Measurements from ENCODE around the gene HSD11B2. TPM values are rescaled to one million over a fixed set of nuclear protein-coding genes. Genes with fewer than 3 reads are reported as not detected.
A peak's percentile ranks its signal among the peaks of the same experiment; 100 is the strongest.

Gene HSD11B2
- total and polyA plus RNA-seq, 4 experiments from 2014 or later: 0.29 TPM; not detected in 3

- H3K27me3 ChIP-seq (ENCODE audit: insufficient read depth, low read length): peaks cover 14% of the 10 kb centered on the region
- no peaks in the 10 kb centered on the region for H3K36me3 Mint-ChIP-seq
- CTCF ChIA-PET (ENCODE audit: partially characterized antibody): interaction anchor here (1.0 to 1.7 kb wide), 3 partner anchors 10 to 422 kb away, joined by 3 to 6 read pairs (median 3); no protein-coding TSS in a partner anchor
Observed at GRCh38 chr16:67397812-67398545, 32.9 kb upstream of the HSD11B2 start.

GRCh38 chr16:67398546-67399217 is 32.2 kb upstream of the HSD11B2 start:
- H3K4me3 Mint-ChIP-seq: peak overlapping the region in 1 of 8 donors; percentile 49
- no peaks in the 10 kb centered on the region for H3K9me3 ChIP-seq (ENCODE audit: control insufficient read depth in 1 of 2, low read length in 2 of 2)
- peaks cover 11 to 26% of the 10 kb centered on the region in 2 donors for H3K27me3 Mint-ChIP-seq
- H3K36me3 Mint-ChIP-seq: no peaks in the 10 kb centered on the region
- H3K4me1 Mint-ChIP-seq: peaks cover 0 to 7% (median 5%) of the 10 kb centered on the region in 4 donors
- H3K4me1 ChIP-seq (ENCODE audit: insufficient read depth, low read length): peaks cover 12% of the 10 kb centered on the region
- intact Hi-C loops (cut with micrococcal nuclease): loop anchor here (5.0 kb wide), 1 partner anchor 121 kb away; the partner anchor contains the start of gene PLEKHG4
- H3K27ac ChIP-seq (ENCODE audit: low read depth, low read length): no peak overlapping the region
- ChIA-PET POLR2A (ENCODE audit: partially characterized antibody) (interaction anchor here (0.5 kb wide), 1 partner anchor 45 kb away, joined by 3 read pairs; no protein-coding TSS in a partner anchor), CTCF (ENCODE audit: partially characterized antibody) (interaction anchor here (1.0 to 1.7 kb wide), 3 partner anchors 9 to 423 kb away, joined by 3 to 6 read pairs (median 3); no protein-coding TSS in a partner anchor)
- peaks cover 12% of the 10 kb centered on the region for H3K27me3 ChIP-seq (ENCODE audit: insufficient read depth, low read length)
- no peaks in the 10 kb centered on the region for H3K36me3 ChIP-seq (ENCODE audit: insufficient read depth, low read length)
- no peak overlapping the region for H3K4me3 ChIP-seq (ENCODE audit: low read length in 2 of 2)
- no peak for DNase-seq
- no peak overlapping the region for H3K27ac Mint-ChIP-seq
- H3K9me3 Mint-ChIP-seq: peaks cover 0 to 1% (median 0%) of the 10 kb centered on the region in 8 donors

More at GRCh38 chr16:67397812-67398545, 32.9 kb upstream of the HSD11B2 start:
- intact Hi-C loops (cut with micrococcal nuclease): loop anchor here (5.0 kb wide), 1 partner anchor 121 kb away; the partner anchor contains the start of gene PLEKHG4
- no peak for DNase-seq
- Mint-ChIP-seq H3K4me1 (peaks cover 0 to 9% (median 5%) of the 10 kb centered on the region in 4 donors), H3K9me3 (peaks cover 0 to 1% (median 0%) of the 10 kb centered on the region in 8 donors), H3K27me3 (peaks cover 10 to 24% of the 10 kb centered on the region in 2 donors), H3K4me3 (peak overlapping the region in 1 of 8 donors; percentile 49), H3K27ac (no peak overlapping the region)
- Histone ChIP-seq H3K36me3 (ENCODE audit: insufficient read depth, low read length) (no peaks in the 10 kb centered on the region), H3K4me3 (ENCODE audit: low read length in 2 of 2) (no peak overlapping the region), H3K9me3 (ENCODE audit: control insufficient read depth in 1 of 2, low read length in 2 of 2) (no peaks in the 10 kb centered on the region), H3K4me1 (ENCODE audit: insufficient read depth, low read length) (peaks cover 15% of the 10 kb centered on the region), H3K27ac (ENCODE audit: low read depth, low read length) (no peak overlapping the region)
- POLR2A ChIA-PET (ENCODE audit: partially characterized antibody): interaction anchor here (0.5 kb wide), 1 partner anchor 46 kb away, joined by 3 read pairs; no protein-coding TSS in a partner anchor

GRCh38 chr16:67399218-67399733 is 31.6 kb upstream of the HSD11B2 start:
- peak overlapping the region in 1 of 7 donors; percentile 9 for H3K27ac Mint-ChIP-seq
- intact Hi-C loops (cut with micrococcal nuclease): loop anchor here (5.0 kb wide), 1 partner anchor 122 kb away; the partner anchor contains the start of gene PLEKHG4
- CTCF ChIA-PET (ENCODE audit: partially characterized antibody): interaction anchor here (0.6 to 1.7 kb wide), 6 partner anchors 8 to 423 kb away, joined by 3 to 6 read pairs (median 3); no protein-coding TSS in a partner anchor
- Histone ChIP-seq H3K36me3 (ENCODE audit: insufficient read depth, low read length) (no peaks in the 10 kb centered on the region), H3K27me3 (ENCODE audit: insufficient read depth, low read length) (peaks cover 7% of the 10 kb centered on the region), H3K27ac (ENCODE audit: low read depth, low read length) (no peak overlapping the region), H3K9me3 (ENCODE audit: control insufficient read depth in 1 of 2, low read length in 2 of 2) (no peaks in the 10 kb centered on the region), H3K4me1 (ENCODE audit: insufficient read depth, low read length) (peaks cover 6% of the 10 kb centered on the region), H3K4me3 (ENCODE audit: low read length in 2 of 2) (no peak overlapping the region)
- H3K27me3 Mint-ChIP-seq: peaks cover 8 to 23% of the 10 kb centered on the region in 2 donors
- no peak overlapping the region for H3K4me3 Mint-ChIP-seq
- no peaks in the 10 kb centered on the region for H3K36me3 Mint-ChIP-seq
- POLR2A ChIA-PET (ENCODE audit: partially characterized antibody): no interaction called here
- H3K9me3 Mint-ChIP-seq: peaks cover 0 to 1% (median 0%) of the 10 kb centered on the region in 8 donors
- DNase-seq: peak in 2 of 5 donors; percentile 40 to 43
- H3K4me1 Mint-ChIP-seq: peaks cover 0 to under 1% (median under 1%) of the 10 kb centered on the region in 4 donors

- CTCF ChIA-PET (ENCODE audit: partially characterized antibody): interaction anchor here (0.6 to 1.7 kb wide), 6 partner anchors 8 to 424 kb away, joined by 3 to 6 read pairs (median 3); no protein-coding TSS in a partner anchor
- Histone ChIP-seq H3K9me3 (ENCODE audit: control insufficient read depth in 1 of 2, low read length in 2 of 2) (no peaks in the 10 kb centered on the region), H3K27me3 (ENCODE audit: insufficient read depth, low read length) (peaks cover 6% of the 10 kb centered on the region), H3K4me3 (ENCODE audit: low read length in 2 of 2) (no peak overlapping the region), H3K4me1 (ENCODE audit: insufficient read depth, low read length) (peaks cover 2% of the 10 kb centered on the region), H3K36me3 (ENCODE audit: insufficient read depth, low read length) (no peaks in the 10 kb centered on the region), H3K27ac (ENCODE audit: low read depth, low read length) (no peak overlapping the region)
- no peaks in the 10 kb centered on the region for H3K36me3 Mint-ChIP-seq
- DNase-seq: no peak
- peaks cover 0 to 1% (median 0%) of the 10 kb centered on the region in 8 donors for H3K9me3 Mint-ChIP-seq
- no peaks in the 10 kb centered on the region for H3K4me1 Mint-ChIP-seq
- POLR2A ChIA-PET (ENCODE audit: partially characterized antibody): no interaction called here
- intact Hi-C loops (cut with micrococcal nuclease): loop anchor here (5.0 kb wide), 1 partner anchor 123 kb away; the partner anchor contains the start of gene PLEKHG4
- H3K27me3 Mint-ChIP-seq: peaks cover 7 to 22% of the 10 kb centered on the region in 2 donors
- H3K27ac Mint-ChIP-seq: no peak overlapping the region
- H3K4me3 Mint-ChIP-seq: no peak overlapping the region
Observed at GRCh38 chr16:67399749-67400704, 30.9 kb upstream of the HSD11B2 start.

- POLR2A ChIA-PET (ENCODE audit: partially characterized antibody): no interaction called here
- intact Hi-C loops (cut with micrococcal nuclease): no loop called here
Observed at GRCh38 chr16:67400901-67401300, 30.0 kb upstream of the HSD11B2 start.

GRCh38 chr16:67403976-67404555 is 26.9 kb upstream of the HSD11B2 start:
- CTCF ChIA-PET (ENCODE audit: partially characterized antibody): no interaction called here
- intact Hi-C loops (cut with micrococcal nuclease): no loop called here
- no peak overlapping the region for H3K4me3 ChIP-seq (ENCODE audit: low read length in 2 of 2)

More at GRCh38 chr16:67400901-67401300, 30.0 kb upstream of the HSD11B2 start:
- Mint-ChIP-seq H3K4me3 (no peak overlapping the region), H3K27me3 (peaks cover 4 to 15% of the 10 kb centered on the region in 2 donors), H3K36me3 (no peaks in the 10 kb centered on the region), H3K27ac (no peak overlapping the region), H3K4me1 (no peaks in the 10 kb centered on the region), H3K9me3 (peaks cover 0 to 1% (median 0%) of the 10 kb centered on the region in 8 donors)
- DNase-seq: no peak
- no peaks in the 10 kb centered on the region for H3K4me1 ChIP-seq (ENCODE audit: insufficient read depth, low read length)
- H3K36me3 ChIP-seq (ENCODE audit: insufficient read depth, low read length): no peaks in the 10 kb centered on the region
- H3K9me3 ChIP-seq (ENCODE audit: control insufficient read depth in 1 of 2, low read length in 2 of 2): no peaks in the 10 kb centered on the region
- no peak overlapping the region for H3K27ac ChIP-seq (ENCODE audit: low read depth, low read length)
- no peaks in the 10 kb centered on the region for H3K27me3 ChIP-seq (ENCODE audit: insufficient read depth, low read length)
- no peak overlapping the region for H3K4me3 ChIP-seq (ENCODE audit: low read length in 2 of 2)
- CTCF ChIA-PET (ENCODE audit: partially characterized antibody): no interaction called here

More at GRCh38 chr16:67403976-67404555, 26.9 kb upstream of the HSD11B2 start:
- POLR2A ChIA-PET (ENCODE audit: partially characterized antibody): no interaction called here
- Mint-ChIP-seq H3K9me3 (no peaks in the 10 kb centered on the region), H3K4me3 (no peak overlapping the region), H3K36me3 (no peaks in the 10 kb centered on the region), H3K4me1 (no peaks in the 10 kb centered on the region), H3K27me3 (peaks cover 1 to 11% of the 10 kb centered on the region in 2 donors), H3K27ac (no peak overlapping the region)
- Histone ChIP-seq H3K4me1 (ENCODE audit: insufficient read depth, low read length) (no peaks in the 10 kb centered on the region), H3K27ac (ENCODE audit: low read depth, low read length) (no peak overlapping the region), H3K9me3 (ENCODE audit: control insufficient read depth in 1 of 2, low read length in 2 of 2) (no peaks in the 10 kb centered on the region), H3K27me3 (ENCODE audit: insufficient read depth, low read length) (no peaks in the 10 kb centered on the region), H3K36me3 (ENCODE audit: insufficient read depth, low read length) (no peaks in the 10 kb centered on the region)
- no peak for DNase-seq
